Epithelial cell of esophagus (primary cell): ENCODE data around the gene AHNAK.
A peak's percentile ranks its signal among the peaks of the same experiment; 100 is the strongest.

Source experiments
- DNase-seq: peaks from one replicate; pipeline ENCODE4 v3.0.0; 2010; ENCODE audit warnings: low read depth
- H3K4me3 ChIP-seq: 2 replicates; pipeline ENCODE4 v1.5.1; 2011; ENCODE audit warnings: mild to moderate bottlenecking, low read length, control low read depth
- CTCF ChIP-seq: IDR thresholded peaks from 2 replicates; pipeline ENCODE4 v1.5.1; 2011; ENCODE audit warnings: low read depth, mild to moderate bottlenecking, low read length, control low read depth, inconsistent platforms; ENCODE audit not compliant: insufficient read depth; ENCODE audit errors: missing control alignments

The AHNAK gene

GRCh38 chr11:62500650-62501030, 46.0 kb downstream of the AHNAK start:
- no peak overlapping the region for H3K4me3 ChIP-seq
- TF ChIP-seq CTCF = no peak
- peak; percentile 26 for DNase-seq

GRCh38 chr11:62499944-62500649, 46.5 kb downstream of the AHNAK start:
- peak; percentile 99 for DNase-seq
- peak; percentile 39 for TF ChIP-seq CTCF

GRCh38 chr11:62499311-62499943, 47.2 kb downstream of the AHNAK start:
- H3K4me3 ChIP-seq = peak overlapping the region; percentile 4
- peak; percentile 82 for DNase-seq

More at GRCh38 chr11:62499944-62500649, 46.5 kb downstream of the AHNAK start:
- H3K4me3 ChIP-seq = peak overlapping the region; percentile 4

GRCh38 chr11:62498492-62499286, 47.9 kb downstream of the AHNAK start:
- no peak overlapping the region for H3K4me3 ChIP-seq
- TF ChIP-seq CTCF = no peak
- DNase-seq = no peak

- TF ChIP-seq CTCF = no peak
- no peak overlapping the region for H3K4me3 ChIP-seq
- DNase-seq = no peak
These were observed 48.6 kb downstream of the AHNAK start for GRCh38 chr11:62498031-62498430.

- TF ChIP-seq CTCF = peak; percentile 54
- DNase-seq = peak; percentile 86
- no peak overlapping the region for H3K4me3 ChIP-seq
These were observed 49.3 kb downstream of the AHNAK start for GRCh38 chr11:62497132-62497801.

GRCh38 chr11:62496676-62497075, 49.9 kb downstream of the AHNAK start:
- H3K4me3 ChIP-seq = no peak overlapping the region
- DNase-seq = no peak
- no peak for TF ChIP-seq CTCF
